Naive thymus-derived CD4-positive, alpha-beta T cell (primary cell): ENCODE data around the gene KERA. TPM values are rescaled to one million over a fixed set of nuclear protein-coding genes. Genes with fewer than 3 reads are reported as not detected.
"Not testable (repeated sequence)": the region's sequence is repeated elsewhere in the genome, so short reads cannot be mapped to it uniquely, and the experiment has no call there.

Source experiments
- ATAC-seq: fragments of 150-1000 bp; cut with Tn5 transposase; 2 replicates; pipeline ENCODE4 v1.10.0; 2021; ENCODE audit warnings: mild to moderate bottlenecking, moderate library complexity
- CTCF ChIA-PET: fragments of 350-600 bp; sonication (Branson Sonifier 250); formaldehyde crosslinking; loops from one replicate; lab custom pipeline; 2021; ENCODE audit warnings: antibody characterized with exemption; lab: Charles Lee
- POLR2A ChIA-PET: fragments of 350-600 bp; sonication (Branson Sonifier 250); formaldehyde crosslinking; loops from one replicate; lab custom pipeline; 2021; ENCODE audit warnings: antibody characterized with exemption, inconsistent platforms; lab: Charles Lee
- DNase-seq, 9 donors: peaks; one replicate each; pipeline versions ENCODE4 v3.0.0 to v3.0.0-alpha.2; 2020 to 2022; ENCODE audit warnings: mixed read lengths in 1 of 9
- H3K27ac ChIP-seq: one replicate; pipeline ENCODE4 v1.7.0; 2013; ENCODE audit warnings: mild to moderate bottlenecking, low read depth, low read length, moderate library complexity
- H3K27me3 ChIP-seq, 2 donors: one replicate each; pipeline ENCODE4 v1.7.0; 2013; ENCODE audit warnings: low read length in 2 of 2, mild to moderate bottlenecking in 2 of 2, moderate library complexity in 2 of 2; ENCODE audit not compliant: control insufficient read depth in 2 of 2, insufficient read depth in 2 of 2
- H3K36me3 ChIP-seq, 3 experiments: 1 replicate in 2 of 3; 2 replicates in 1 of 3; pipeline ENCODE4 v1.7.0; 2013; ENCODE audit warnings: low read length in 3 of 3, mild to moderate bottlenecking in 3 of 3, moderate library complexity in 1 of 3; ENCODE audit not compliant: insufficient read depth in 3 of 3, control insufficient read depth in 2 of 3
- H3K4me1 ChIP-seq, 2 donors: one replicate each; pipeline ENCODE4 v1.7.0; 2013; ENCODE audit warnings: low read length in 2 of 2, mild to moderate bottlenecking in 2 of 2, moderate library complexity in 1 of 2; ENCODE audit not compliant: control insufficient read depth in 2 of 2, insufficient read depth in 2 of 2
- H3K4me3 ChIP-seq: 2 replicates; pipeline ENCODE4 v1.7.0; 2013; ENCODE audit warnings: mild to moderate bottlenecking, low read length
- H3K9me3 ChIP-seq, 3 experiments: 1 replicate in 2 of 3; 2 replicates in 1 of 3; pipeline ENCODE4 v1.7.0; 2013; ENCODE audit warnings: low read length in 3 of 3; ENCODE audit not compliant: control insufficient read depth in 2 of 3
- H3K27ac Mint-ChIP-seq, 9 donors: one replicate each; pipeline ENCODE4 v1.8.0; 2020 to 2022; ENCODE audit warnings: mixed read lengths in 9 of 9, mild to moderate bottlenecking in 8 of 9, moderate library complexity in 5 of 9, inconsistent platforms in 2 of 9
- H3K27me3 Mint-ChIP-seq, 5 donors: one replicate each; pipeline ENCODE4 v1.8.0; 2021 to 2022; ENCODE audit warnings: mixed read lengths in 5 of 5, mild to moderate bottlenecking in 1 of 5
- H3K36me3 Mint-ChIP-seq, 5 donors: one replicate each; pipeline ENCODE4 v1.8.0; 2020 to 2022; ENCODE audit warnings: mixed read lengths in 5 of 5, mild to moderate bottlenecking in 3 of 5, inconsistent platforms in 1 of 5
- H3K4me1 Mint-ChIP-seq, 7 donors: one replicate each; pipeline ENCODE4 v1.8.0; 2020 to 2022; ENCODE audit warnings: mixed read lengths in 7 of 7, mild to moderate bottlenecking in 3 of 7, inconsistent platforms in 1 of 7
- H3K4me3 Mint-ChIP-seq, 10 donors: one replicate each; pipeline ENCODE4 v1.8.0; 2020 to 2022; ENCODE audit warnings: mild to moderate bottlenecking in 10 of 10, mixed read lengths in 10 of 10, moderate library complexity in 6 of 10, inconsistent platforms in 2 of 10
- H3K9me3 Mint-ChIP-seq, 11 donors: one replicate each; pipeline ENCODE4 v1.8.0; 2020 to 2022; ENCODE audit warnings: mixed read lengths in 11 of 11, mild to moderate bottlenecking in 4 of 11, inconsistent platforms in 1 of 11, moderate library complexity in 1 of 11
- intact Hi-C, 2 donors: fragments of 100-400 bp; cut with micrococcal nuclease; formaldehyde crosslinking; loops; one replicate each; pipeline ENCODE4 v1.15.1; 2023
- polyA plus RNA-seq, 2 donors: library from polyadenylated mRNA; unstranded; fragments of 300-500 nt; fragmentation: Illumina TruSeq; gene quantifications; one replicate each; pipeline ENCODE4 v1.2.3, GENCODE V29; 2021
- total RNA-seq, 6 experiments: library from RNA in 5 of 6; stranded (reverse) in 5 of 6; gene quantifications; 1 replicate in 5 of 6; 2 replicates in 1 of 6; pipeline ENCODE4 v1.2.3 and lab custom pipeline; 2021 to 2026

The KERA gene
- total and polyA plus RNA-seq, 7 experiments from 2014 or later, result not detected

- no peak for DNase-seq
- H3K27me3 ChIP-seq, result no peaks in the 10 kb centered on the region
- no peak overlapping the region for H3K27ac ChIP-seq
- ATAC-seq, result no peak
- H3K4me1 ChIP-seq, result no peaks in the 10 kb centered on the region
- Mint-ChIP-seq H3K4me3 (no peak overlapping the region), H3K4me1 (no peaks in the 10 kb centered on the region), H3K27me3 (peaks cover 0 to 27% (median 7%) of the 10 kb centered on the region in 5 donors), H3K36me3 (peaks cover 0 to 7% (median 0%) of the 10 kb centered on the region in 5 donors), H3K27ac (no peak overlapping the region), H3K9me3 (peaks cover 4 to 31% (median 21%) of the 10 kb centered on the region in 11 donors)
- ChIA-PET CTCF (no interaction called here), POLR2A (no interaction called here)
- no peaks in the 10 kb centered on the region for H3K9me3 ChIP-seq
- intact Hi-C loops, result no loop called here
- no peaks in the 10 kb centered on the region for H3K36me3 ChIP-seq
- H3K4me3 ChIP-seq, result no peak overlapping the region
Measured at GRCh38 chr12:91093341-91093740, 35.5 kb upstream of the KERA start.

GRCh38 chr12:91091916-91092715, 34.3 kb upstream of the KERA start:
- ChIA-PET CTCF (no interaction called here), POLR2A (no interaction called here)
- Mint-ChIP-seq H3K9me3 (peaks cover 6 to 38% (median 21%) of the 10 kb centered on the region in 11 donors), H3K27ac (no peak overlapping the region), H3K4me3 (no peak overlapping the region), H3K27me3 (peaks cover 0 to 25% (median 7%) of the 10 kb centered on the region in 5 donors), H3K36me3 (peaks cover 0 to 7% (median 0%) of the 10 kb centered on the region in 5 donors), H3K4me1 (no peaks in the 10 kb centered on the region)
- Histone ChIP-seq H3K36me3 (no peaks in the 10 kb centered on the region), H3K27me3 (no peaks in the 10 kb centered on the region), H3K4me3 (no peak overlapping the region), H3K27ac (no peak overlapping the region), H3K4me1 (no peaks in the 10 kb centered on the region), H3K9me3 (no peaks in the 10 kb centered on the region)
- DNase-seq, result no peak
- no peak for ATAC-seq
- intact Hi-C loops, result no loop called here

- H3K4me3 Mint-ChIP-seq, H3K27me3 ChIP-seq, H3K36me3 Mint-ChIP-seq, H3K4me1 Mint-ChIP-seq, H3K36me3 ChIP-seq, DNase-seq, intact Hi-C loops, POLR2A ChIA-PET, CTCF ChIA-PET, ATAC-seq, H3K4me3 ChIP-seq, H3K27ac Mint-ChIP-seq, H3K9me3 ChIP-seq, H3K4me1 ChIP-seq, H3K27ac ChIP-seq: not testable (repeated sequence)
- H3K27me3 Mint-ChIP-seq, result peaks cover 0 to 17% (median 7%) of the 10 kb centered on the region in 5 donors
- H3K9me3 Mint-ChIP-seq, result peaks cover 6 to 38% (median 21%) of the 10 kb centered on the region in 11 donors
Measured at GRCh38 chr12:91089953-91090352, 32.1 kb upstream of the KERA start.

- H3K27me3 ChIP-seq, result no peaks in the 10 kb centered on the region
- CTCF ChIA-PET, result no interaction called here
- Mint-ChIP-seq H3K4me1 (no peaks in the 10 kb centered on the region), H3K27ac (no peak overlapping the region), H3K9me3 (no peaks in the 10 kb centered on the region), H3K27me3 (peaks cover 0 to 14% (median 2%) of the 10 kb centered on the region in 5 donors), H3K36me3 (no peaks in the 10 kb centered on the region), H3K4me3 (no peak overlapping the region)
- intact Hi-C loops, result no loop called here
- no peak overlapping the region for H3K27ac ChIP-seq
- no peak overlapping the region for H3K4me3 ChIP-seq
- ATAC-seq, result no peak
- POLR2A ChIA-PET, result no interaction called here
- no peaks in the 10 kb centered on the region for H3K4me1 ChIP-seq
- H3K36me3 ChIP-seq, result no peaks in the 10 kb centered on the region
- DNase-seq, result no peak
- H3K9me3 ChIP-seq, result no peaks in the 10 kb centered on the region
Measured at GRCh38 chr12:91080041-91080440, 22.2 kb upstream of the KERA start.

- ChIA-PET POLR2A (no interaction called here), CTCF (no interaction called here)
- H3K9me3 Mint-ChIP-seq, result no peaks in the 10 kb centered on the region
- H3K4me1 ChIP-seq, result no peaks in the 10 kb centered on the region
- H3K9me3 ChIP-seq, result no peaks in the 10 kb centered on the region
- H3K27ac ChIP-seq, result no peak overlapping the region
- ATAC-seq (no peak), DNase-seq (no peak)
- H3K36me3 Mint-ChIP-seq, result no peaks in the 10 kb centered on the region
- H3K4me3 ChIP-seq, result no peak overlapping the region
- peaks cover 0 to 19% (median 2%) of the 10 kb centered on the region in 5 donors for H3K27me3 Mint-ChIP-seq
- no peak overlapping the region for H3K4me3 Mint-ChIP-seq
- no peak overlapping the region for H3K27ac Mint-ChIP-seq
- H3K27me3 ChIP-seq, result no peaks in the 10 kb centered on the region
- H3K36me3 ChIP-seq, result no peaks in the 10 kb centered on the region
- intact Hi-C loops, result no loop called here
- no peaks in the 10 kb centered on the region for H3K4me1 Mint-ChIP-seq
Measured at GRCh38 chr12:91078501-91078900, 20.7 kb upstream of the KERA start.

- POLR2A ChIA-PET, result no interaction called here
- Histone ChIP-seq H3K4me3 (no peak overlapping the region), H3K27ac (no peak overlapping the region), H3K4me1 (no peaks in the 10 kb centered on the region), H3K9me3 (no peaks in the 10 kb centered on the region), H3K27me3 (no peaks in the 10 kb centered on the region), H3K36me3 (no peaks in the 10 kb centered on the region)
- Mint-ChIP-seq H3K4me1 (no peaks in the 10 kb centered on the region), H3K27me3 (peaks cover 0 to 23% (median 2%) of the 10 kb centered on the region in 5 donors), H3K27ac (no peak overlapping the region), H3K36me3 (no peaks in the 10 kb centered on the region), H3K9me3 (no peaks in the 10 kb centered on the region), H3K4me3 (no peak overlapping the region)
- intact Hi-C loops, result no loop called here
- ATAC-seq, result no peak
- no peak for DNase-seq
- CTCF ChIA-PET, result no interaction called here
Measured at GRCh38 chr12:91077228-91077954, 19.6 kb upstream of the KERA start.
